Measurements from ENCODE around the gene KCNK5.

The KCNK5 gene, protein sequence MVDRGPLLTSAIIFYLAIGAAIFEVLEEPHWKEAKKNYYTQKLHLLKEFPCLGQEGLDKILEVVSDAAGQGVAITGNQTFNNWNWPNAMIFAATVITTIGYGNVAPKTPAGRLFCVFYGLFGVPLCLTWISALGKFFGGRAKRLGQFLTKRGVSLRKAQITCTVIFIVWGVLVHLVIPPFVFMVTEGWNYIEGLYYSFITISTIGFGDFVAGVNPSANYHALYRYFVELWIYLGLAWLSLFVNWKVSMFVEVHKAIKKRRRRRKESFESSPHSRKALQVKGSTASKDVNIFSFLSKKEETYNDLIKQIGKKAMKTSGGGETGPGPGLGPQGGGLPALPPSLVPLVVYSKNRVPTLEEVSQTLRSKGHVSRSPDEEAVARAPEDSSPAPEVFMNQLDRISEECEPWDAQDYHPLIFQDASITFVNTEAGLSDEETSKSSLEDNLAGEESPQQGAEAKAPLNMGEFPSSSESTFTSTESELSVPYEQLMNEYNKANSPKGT

DNA sequence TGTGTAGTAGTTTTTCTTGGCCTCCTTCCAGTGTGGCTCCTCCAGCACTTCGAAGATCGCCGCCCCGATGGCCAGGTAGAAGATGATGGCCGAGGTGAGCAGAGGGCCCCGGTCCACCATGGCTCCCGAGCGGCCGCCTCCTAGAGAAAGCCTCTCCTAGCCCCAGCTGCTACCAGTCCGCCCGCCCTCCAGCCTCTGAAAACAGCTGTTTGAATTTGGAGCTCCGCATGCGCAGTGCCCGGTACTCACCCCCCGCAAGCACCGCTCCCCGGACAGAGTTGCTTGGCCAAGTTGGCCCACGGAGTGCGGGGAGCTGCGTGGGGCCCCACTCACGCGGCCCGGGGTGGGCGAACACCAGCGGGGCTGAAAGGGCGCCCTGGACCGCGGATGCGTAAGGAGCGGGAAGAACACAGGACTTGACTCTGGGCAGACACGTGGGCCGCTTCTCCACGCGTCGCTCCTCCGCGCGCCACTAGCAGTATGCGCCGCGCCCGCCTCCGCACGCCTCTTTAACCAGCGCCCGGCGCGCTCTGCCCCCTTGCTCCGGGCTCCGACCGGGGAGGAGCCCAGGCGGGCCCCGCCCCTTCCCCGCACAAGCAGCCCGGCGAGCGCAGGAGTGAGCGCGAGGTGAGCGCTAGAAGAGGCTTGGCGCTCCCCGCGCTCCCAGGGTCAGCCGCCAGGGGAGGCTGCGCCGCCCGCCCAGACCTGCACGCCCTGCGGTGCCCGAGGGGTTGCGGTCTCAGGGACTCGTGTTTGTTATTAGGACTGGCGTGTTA lies at the start of gene KCNK5:
Gene KCNK5, minus strand, starts transcription at position 484 of the 776 bp plus-strand sequence. Its CDS starts 364 bp downstream, at position 120.
- DNase-seq (ENCODE audit: low read depth): peak; percentile 83

DNA sequence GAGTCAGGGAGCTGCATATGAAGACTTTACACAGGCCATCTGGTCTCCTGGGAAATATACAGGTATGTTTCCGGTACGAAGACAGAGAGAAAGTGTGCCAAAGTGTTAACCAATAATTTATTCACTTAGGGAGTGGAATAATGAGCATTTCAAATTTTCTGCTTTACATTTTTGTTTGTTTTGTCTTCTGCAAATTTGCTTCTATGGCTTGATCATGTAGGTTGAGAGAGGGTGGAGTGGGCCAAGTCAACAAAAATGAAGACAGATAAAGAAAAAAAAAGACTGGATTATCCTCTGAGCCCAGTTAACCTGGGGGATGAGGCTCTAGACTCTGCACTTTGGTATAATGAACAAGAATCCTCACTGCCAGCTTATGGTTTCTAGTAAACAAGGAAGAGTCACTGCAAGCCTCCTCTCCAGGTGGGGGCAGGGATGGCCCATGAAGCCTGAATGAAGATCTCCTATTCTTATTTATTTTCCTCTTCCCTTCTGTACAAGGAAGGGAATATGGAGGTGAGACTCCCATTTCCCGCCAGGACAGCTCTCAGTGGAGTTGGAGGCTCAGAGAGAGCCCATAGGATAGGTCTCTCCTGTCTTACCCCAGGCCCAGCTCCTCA lies 47.2 kb upstream of the KCNK5 start:
- DNase-seq (ENCODE audit: low read depth): no peak

DNA sequence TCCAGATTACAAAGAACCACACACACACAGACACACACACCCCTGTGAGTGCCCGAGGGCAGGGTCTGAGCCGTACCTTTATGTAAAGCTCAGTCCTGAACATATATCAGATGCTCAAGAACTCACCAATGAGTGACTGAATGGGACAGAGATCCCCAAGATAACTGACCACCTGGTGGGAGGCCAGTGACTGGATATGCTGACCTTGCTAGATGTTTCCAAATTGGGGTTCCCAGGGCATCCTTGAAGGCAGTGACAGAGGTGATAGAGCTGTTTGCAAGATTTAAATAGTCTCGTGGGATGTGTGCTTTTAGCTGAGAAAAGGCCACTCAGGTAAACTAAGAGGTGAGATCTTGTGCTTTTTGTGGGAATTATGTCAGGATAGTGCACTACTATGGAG lies 45.6 kb upstream of the KCNK5 start:
- no peak for DNase-seq (ENCODE audit: low read depth)

DNA sequence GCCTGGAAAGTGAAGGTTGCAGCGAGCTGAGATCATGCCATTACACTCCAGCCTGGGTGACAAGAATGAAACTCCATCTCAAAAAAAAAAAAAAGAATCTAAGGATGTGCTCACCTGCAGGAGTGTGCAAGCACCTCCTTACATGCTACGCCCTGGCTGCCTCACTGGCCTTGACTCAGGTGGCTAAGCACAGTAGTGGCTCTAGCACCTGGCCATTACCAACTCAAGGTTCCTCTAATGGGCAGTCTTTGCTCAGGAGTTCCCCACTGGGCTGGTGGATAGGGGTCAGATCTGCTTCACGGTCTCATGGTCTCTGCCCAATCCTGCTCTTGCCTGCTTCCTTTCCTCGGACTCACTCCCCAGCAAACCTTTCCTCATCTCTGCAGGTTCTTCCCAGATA lies 45.2 kb upstream of the KCNK5 start:
- no peak for DNase-seq (ENCODE audit: low read depth)

DNA sequence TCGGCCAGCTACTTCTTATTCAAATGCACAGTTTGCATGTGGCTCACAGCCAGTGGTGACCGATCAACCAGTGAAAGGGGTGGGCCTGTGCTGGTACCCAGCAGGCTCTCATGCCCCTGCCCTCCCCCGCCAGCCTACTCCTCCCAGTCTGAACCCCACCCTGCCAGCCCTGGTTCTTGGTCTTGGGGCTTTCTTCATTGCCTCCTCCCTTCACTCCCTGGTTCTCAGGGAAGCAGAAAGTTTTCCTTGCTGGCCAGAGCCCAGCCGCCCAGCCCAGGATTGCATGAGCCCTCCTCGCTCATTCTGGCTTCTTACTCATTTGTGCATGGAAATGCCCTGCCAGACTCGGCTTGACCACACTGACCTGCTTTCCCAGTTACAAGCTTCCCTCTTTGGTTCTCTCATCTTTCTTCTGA lies 44.1 kb upstream of the KCNK5 start:
- no peak for DNase-seq (ENCODE audit: low read depth)

DNA sequence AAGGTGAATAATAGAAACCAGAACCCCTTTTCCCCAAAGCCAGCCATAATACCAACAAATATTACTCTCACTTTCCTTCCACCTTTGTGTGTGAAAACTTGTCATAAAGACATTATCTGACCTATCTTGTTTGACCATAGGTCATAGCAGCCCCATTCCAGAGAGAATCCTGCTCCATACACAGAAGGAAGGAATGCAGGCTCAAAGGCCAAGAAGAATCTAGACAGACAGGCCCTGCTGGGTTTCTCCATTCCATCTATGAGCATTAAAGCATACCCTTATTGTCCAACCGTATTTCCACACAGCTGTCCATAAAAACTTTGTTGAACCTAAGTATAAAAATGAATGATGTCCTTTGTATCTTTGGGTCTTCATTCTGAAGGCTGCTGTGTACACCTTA lies 40.7 kb upstream of the KCNK5 start:
- no peak for DNase-seq (ENCODE audit: low read depth)

DNA sequence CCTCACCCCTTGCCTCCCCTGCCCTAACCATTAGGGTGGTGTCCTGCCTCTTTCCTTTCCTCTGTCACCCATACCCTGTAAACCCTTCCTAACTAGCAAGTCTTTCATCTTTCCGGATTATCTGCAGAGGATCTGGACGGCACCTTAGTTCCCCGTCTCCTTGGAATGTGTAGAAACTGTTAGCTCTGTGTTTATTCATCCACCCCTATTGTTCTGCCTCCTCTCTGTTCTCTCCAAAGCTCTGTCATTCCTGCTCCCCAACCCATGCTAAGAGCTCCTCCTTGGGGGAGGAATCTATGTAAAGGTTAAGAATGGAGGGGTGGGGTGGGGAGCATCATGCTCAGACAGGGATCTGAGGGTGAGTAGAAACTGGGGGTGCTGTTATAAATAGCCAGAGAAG lies 39.4 kb upstream of the KCNK5 start:
- DNase-seq (ENCODE audit: low read depth): no peak

DNA sequence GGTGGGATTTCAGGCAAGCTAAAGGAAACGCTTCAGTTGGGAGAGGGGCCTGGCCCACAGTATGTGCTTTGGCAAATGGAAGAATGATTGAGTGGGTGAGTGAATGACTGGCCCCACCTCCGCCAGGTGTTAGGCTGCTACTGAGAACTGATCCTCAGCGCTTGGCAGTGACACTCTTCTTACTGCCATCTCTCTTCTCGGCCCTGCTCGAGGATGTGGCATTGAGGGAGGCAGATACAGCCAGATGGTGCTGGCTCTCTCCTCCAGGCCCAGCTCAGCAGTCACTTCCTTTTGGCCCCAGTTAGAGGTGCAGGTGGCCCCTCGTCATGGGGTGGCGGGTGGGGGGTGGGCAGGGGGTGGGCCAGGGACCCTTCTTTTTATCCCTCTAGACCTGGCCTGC lies 38.9 kb upstream of the KCNK5 start:
- DNase-seq (ENCODE audit: low read depth): no peak

DNA sequence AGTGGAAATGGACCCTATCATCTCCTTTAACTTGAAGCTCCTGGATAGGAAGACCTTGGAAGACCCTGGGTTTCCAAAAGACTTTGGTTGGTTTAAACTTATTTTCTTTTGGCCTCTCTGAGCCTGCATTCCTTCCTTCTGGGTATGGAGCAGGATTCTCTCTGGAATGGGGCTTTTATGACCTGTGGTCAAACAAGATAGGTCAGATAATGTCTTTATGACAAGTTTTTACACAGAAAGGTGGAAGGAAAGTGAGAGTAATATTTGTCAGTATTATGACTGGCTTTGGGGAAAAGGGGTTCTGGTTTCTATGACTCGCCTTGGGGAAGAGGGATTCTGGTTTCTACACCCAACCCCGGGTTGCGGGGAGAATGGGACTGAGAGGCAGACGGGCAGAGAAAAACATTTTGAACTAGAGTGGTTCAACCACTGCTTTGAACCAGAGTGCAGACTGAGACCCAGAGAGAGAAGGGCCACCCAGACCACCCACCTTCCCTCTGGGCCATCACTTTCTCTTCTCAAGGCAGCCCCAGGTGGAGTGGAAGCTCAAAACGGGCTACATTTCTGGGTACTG lies 37.6 kb upstream of the KCNK5 start:
- no peak for DNase-seq (ENCODE audit: low read depth)

DNA sequence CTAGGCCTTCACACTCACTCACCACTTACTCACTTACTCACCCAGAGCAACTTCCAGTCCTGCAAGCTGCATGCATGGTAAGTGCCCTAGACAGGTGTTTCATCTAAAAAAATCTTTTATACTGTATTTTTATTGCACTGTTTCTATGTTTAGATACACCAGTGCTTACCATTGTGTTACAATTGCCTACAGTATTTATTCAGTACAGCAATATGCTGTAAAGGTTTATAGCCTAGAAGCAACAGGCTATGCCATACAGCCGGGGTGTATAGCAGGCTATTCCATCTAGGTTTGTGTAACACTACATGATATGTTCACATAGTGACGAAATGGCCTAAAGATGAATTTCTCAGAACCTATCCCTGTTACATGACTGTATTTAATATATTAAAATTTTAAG lies 37.1 kb upstream of the KCNK5 start:
- no peak for DNase-seq (ENCODE audit: low read depth)

DNA sequence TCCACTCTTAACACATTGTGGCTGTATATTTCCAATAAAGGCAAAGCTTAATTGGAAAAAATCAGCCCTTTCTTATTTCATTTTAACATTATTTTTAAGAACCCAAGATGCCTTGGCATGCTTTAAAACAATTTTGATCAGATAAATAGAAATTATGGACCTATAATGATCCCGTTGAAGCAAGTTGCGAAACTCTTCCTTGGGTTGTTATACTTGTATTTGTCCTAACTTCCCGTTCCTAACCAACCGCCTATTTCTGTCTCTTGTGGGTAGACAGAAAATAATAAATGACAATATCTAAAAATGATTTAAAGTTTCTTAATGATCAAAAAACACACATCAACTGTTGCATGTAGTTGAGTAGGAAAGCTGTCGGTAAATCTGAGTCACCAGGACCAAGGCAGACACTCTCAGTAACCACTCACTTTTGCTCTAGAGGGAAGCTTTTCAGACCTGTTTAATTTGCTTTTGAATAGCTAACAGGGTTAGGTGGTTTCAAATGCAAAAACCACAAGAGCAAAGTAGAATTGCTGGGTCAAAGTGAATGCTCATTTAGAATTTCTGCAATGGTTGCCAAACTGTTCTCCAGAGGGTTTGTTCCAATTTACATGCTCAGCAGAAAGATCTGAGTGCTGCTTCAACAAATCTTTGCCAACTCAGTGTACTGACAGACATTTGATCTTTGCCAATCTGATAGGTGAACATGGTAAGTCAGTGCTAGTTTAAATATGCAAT lies 34.2 kb upstream of the KCNK5 start:
- DNase-seq (ENCODE audit: low read depth): no peak

DNA sequence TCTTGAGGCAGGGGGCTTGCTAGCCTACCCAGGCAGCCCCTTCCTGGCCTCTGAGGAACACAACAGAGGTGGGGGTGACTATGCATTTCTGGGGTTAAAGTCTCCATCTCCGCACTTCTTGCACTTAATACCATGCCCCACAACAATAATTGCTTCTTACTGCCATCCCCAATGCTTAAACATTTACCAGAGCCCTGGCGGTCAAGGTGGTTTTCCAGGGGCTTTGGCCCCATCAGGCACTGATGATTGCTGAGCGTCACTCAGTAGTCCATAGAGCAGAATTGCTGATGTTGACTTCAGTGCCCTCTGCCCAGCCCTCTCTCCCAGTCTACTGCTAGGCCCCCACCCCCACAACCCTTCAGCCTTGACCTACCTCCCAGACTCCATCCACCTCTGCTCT lies 32.5 kb upstream of the KCNK5 start:
- DNase-seq (ENCODE audit: low read depth): no peak

DNA sequence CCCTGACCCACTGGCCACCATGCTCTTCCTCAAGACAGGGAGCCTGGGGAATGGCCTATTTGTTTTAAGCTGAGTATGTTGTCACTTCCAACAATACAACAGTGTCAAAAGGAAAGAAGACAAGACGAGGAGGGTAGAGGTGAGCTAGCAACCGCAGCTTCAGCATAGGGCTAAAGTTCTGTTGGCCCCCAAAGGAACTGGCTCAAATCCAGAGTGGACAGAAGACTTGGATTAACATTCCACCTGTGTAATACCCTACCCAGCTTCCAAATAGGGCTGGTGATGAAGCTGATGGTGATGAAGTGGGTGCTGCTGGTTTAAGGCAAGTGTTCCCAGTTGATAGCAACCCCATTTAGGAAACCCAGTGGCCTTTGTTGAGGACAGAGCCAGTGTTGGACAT lies 31.7 kb upstream of the KCNK5 start:
- DNase-seq (ENCODE audit: low read depth): no peak

DNA sequence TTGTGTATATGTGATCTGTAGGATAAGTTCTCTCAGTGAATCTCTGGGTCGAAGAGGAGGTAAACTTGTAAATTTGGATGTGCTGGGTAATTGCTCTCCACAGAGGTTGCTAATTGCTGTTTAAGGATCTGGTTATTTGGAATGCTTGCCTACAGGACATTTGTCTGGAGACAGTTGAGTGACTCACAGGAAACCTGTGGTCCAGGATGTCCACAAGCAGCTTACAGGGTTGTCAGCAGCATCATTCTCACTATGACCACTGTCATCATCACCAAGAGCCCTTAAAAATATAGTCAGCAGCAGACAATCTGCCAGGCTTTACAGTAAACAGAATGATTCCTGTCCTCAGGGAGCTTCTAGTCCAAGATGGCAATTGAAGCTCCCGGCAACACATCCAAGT lies 31.2 kb upstream of the KCNK5 start:
- DNase-seq (ENCODE audit: low read depth): no peak

DNA sequence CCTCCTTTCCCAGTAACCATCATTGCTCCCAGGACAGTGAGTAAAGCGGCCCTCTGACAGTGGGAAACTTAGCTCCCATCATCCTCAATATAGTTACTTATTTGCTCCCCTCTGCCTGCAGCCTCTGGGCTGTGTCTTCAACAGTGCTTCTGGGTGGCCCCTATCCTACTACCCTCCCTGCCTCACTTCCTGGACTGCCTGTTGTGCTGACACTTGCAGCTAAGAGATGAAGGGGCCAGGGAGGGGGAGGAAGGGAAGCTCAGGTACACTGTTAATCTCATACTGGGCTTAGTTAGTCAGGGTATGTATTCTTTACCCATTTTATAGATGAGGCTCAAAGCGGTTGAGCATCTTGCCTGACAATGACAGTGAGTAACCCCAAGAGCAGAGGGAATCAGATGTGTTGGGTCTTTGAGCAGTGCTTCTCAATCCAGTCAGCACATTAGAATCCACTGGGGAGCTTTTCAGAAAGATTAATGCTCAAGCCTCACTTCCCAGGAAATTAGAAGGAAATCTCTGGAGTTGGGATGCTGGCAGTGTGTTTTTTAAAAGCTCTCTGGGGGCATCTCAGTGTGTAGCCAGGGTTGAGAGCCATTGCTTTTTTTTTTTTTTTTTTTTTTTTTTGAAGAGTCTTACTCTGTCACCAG lies 27.1 kb upstream of the KCNK5 start:
- no peak for DNase-seq (ENCODE audit: low read depth)

DNA sequence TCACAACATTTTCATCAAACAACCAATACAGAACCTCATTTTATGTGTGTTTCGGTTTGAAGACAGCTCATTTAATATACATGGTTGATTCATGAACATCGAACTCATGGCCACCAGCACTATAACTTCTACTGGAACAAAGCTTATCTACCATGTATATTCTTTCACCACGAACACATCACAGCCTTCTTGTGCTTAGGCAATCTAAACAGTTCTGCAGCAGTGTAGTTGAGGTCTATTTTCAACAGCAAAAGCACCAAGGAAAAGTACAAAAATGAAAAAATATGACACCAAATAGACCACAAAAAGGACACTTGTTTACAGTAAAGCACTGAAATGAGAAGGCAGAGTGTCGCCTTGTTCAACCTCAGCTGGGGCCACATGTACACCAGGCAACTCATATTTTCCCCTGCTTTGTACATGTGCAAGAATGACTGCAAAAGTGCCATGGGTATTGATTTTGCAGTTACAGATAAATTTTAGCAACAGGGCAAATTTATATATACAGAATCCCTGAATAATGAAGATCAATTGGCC lies 25.8 kb upstream of the KCNK5 start:
- DNase-seq (ENCODE audit: low read depth): no peak

DNA sequence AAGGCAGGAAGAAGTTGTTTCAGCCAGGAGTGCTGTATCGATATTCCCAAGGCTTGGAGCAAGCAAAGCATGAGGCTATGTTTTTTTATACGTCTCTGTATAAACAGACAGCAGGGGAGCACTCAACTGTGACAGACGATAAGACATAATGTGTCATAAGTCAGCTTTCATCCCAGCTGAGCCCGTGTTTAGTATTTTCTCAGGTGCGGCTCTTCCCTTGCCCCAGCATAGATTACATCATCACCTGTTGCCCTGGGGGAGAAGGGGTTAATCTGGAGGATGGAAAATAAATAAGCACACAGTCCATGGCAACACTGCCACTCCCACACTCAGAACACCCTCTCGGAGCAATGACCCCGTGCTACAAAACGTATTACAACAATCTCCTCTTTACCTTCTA lies 22.1 kb upstream of the KCNK5 start:
- no peak for DNase-seq (ENCODE audit: low read depth)

DNA sequence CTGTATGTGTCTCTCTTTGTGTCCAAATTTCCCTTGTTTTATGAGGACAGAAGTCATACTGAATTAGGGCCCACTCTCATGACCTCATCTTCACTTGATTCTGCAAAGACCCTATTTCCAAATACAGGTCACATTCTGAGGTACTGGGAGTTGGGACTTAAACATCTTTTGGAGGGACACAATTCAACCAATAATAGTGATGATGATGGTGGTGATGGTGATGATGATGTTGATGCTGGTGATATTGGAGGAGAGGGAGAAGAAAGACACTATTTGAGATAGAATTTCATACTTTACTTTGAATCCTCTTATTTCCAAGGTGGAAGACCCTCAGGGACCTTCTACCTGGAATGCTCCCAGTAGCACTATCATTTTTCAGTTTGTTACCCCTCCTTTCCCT lies 21.2 kb upstream of the KCNK5 start:
- DNase-seq (ENCODE audit: low read depth): no peak

DNA sequence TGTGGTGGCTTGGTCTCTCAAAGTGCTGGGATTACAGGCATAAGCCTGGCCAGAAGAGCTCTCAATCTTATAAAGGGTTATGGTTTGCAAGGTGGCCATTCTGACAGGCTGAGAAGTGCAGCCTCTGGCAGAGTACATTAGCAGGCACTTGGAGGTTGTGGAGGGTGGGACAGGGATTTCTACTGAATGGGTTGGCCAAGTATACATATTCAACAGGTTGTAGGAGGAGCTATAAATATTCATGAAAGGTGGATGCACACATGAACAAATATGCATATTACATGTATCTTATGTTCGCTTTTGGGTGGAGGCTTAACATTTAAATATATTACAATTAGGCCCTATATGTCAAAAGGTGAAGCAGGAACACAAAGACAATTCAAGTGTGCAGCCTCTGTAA lies 20.0 kb upstream of the KCNK5 start:
- DNase-seq (ENCODE audit: low read depth): no peak

DNA sequence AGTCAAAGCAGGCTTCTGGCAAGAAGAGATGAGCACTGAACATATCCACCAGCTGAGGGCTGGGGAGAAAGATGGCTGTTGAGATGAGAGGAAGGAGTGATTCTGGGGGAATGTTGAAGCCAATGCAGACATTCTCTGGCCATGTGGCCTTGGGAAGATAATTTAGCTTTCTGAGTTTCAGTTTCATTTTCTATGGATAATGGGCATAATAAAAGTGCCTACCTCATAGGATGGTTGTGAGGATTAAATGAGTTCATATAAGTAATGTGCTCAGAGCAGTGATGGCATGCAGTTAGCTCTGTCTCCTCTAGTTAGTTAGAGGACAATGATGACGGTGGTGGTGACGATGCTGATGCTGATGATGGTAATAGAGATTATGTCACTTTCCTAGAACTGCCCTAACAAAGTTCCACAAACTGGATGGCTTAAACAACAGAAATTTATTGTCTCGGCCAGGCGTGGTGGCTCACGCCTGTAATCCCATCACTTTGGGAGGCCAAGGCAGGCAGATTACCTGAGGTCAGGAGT lies 18.5 kb upstream of the KCNK5 start:
- no peak for DNase-seq (ENCODE audit: low read depth)

DNA sequence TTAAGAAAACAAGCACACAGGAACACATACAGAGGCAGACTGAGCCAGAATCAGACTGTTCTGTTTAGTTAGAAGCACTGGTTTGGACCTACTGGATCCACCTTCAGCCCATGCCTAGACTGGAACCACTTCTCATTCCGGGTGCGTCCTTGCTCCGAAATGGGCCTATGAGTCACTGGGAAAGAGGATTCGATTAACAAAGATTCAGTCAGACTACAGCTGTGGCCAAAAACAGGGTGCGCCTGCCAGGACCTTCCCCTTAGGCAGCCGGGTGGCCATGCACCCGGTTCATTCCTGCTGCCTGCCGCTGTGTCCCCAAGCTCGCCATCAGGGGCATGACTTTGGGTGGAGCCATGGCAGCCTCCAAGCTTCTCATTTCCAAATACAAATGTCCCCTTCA lies 14.5 kb upstream of the KCNK5 start:
- no peak for DNase-seq (ENCODE audit: low read depth)
